Mesodermal cell (in vitro differentiated cells): ENCODE measurements around the gene GALNT10.
A peak's percentile ranks its signal among the peaks of the same experiment; 100 is the strongest.

Experiments used
- H3K27ac ChIP-seq: 2 replicates; pipeline ENCODE4 v1.7.0; 2013; ENCODE audit warnings: mild to moderate bottlenecking, low read depth, low read length, moderate library complexity; ENCODE audit not compliant: severe bottlenecking
- H3K36me3 ChIP-seq: 2 replicates; pipeline ENCODE4 v1.7.1; 2013; ENCODE audit warnings: mild to moderate bottlenecking, low read length, moderate library complexity; ENCODE audit not compliant: control insufficient read depth, insufficient read depth
- H3K4me1 ChIP-seq: one replicate; pipeline ENCODE4 v1.7.1; 2013; ENCODE audit warnings: mild to moderate bottlenecking, low read length; ENCODE audit not compliant: insufficient read depth, control insufficient read depth, poor library complexity, severe bottlenecking
- H3K4me3 ChIP-seq: 2 replicates; pipeline ENCODE4 v1.7.0; 2013; ENCODE audit warnings: low read length, control low read depth, mild to moderate bottlenecking; ENCODE audit not compliant: insufficient read depth, poor library complexity, severe bottlenecking; ENCODE audit errors: extremely low read depth
- H3K9me3 ChIP-seq: 2 replicates; pipeline ENCODE4 v1.7.1; 2013; ENCODE audit warnings: mild to moderate bottlenecking, low read length, moderate library complexity; ENCODE audit not compliant: control insufficient read depth
- WGBS, 2 experiments: methylation state at CpG; one replicate each; pipeline ENCODE4 v1.1.5; 2013; ENCODE audit warnings: missing lambda C conversion rate in 2 of 2; ENCODE audit not compliant: insufficient coverage in 2 of 2; 5-methylcytosine and 5-hydroxymethylcytosine counted together

Gene GALNT10

DNA sequence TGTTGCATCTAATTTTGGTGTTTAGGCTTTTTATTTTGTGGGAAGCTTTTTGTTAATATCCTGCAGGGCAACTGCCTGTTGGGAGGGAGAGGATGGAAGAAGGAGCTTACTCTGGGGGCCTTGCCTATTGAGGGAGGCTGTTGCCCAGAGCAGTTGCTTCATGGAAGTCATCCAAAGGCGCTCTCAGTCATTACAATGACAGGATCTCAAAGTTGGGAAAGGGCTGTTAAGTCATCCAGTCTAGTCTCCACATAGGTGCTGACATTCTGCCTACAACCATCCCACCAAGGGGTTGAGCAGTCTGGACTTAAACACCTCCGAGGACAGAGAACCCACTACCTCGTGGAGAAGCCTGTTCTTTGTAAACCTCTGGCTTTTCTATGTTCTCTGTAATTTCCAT lies 268.5 kb downstream of the GALNT10 start:
- WGBS, 2 experiments, result 92 to 94% methylated on average over 2 to 3 of the region's 3 CpGs

DNA sequence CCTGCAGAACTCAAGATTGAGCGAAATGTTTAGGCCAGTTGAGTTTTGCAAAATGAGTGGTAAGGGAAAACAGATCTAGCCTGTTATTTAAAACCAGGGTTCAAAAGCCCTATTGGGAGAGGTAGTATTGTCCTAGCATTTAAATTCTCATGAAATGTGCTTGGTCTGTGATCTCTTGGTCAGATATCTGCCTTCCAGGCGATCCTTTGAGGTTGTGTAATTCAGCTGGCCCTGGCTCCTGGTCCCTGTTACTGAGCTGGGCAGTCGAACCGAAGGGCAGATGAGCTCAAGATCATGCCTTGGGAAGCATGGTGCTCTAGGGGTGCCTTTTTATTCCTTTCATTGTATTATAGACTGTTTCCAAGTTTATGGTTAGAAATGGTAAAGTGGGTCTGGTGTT lies 269.6 kb downstream of the GALNT10 start:
- Histone ChIP-seq H3K4me3 (no peak overlapping the region), H3K9me3 (no peaks in the 10 kb centered on the region), H3K4me1 (no peaks in the 10 kb centered on the region), H3K36me3 (peaks cover 40% of the 10 kb centered on the region), H3K27ac (no peak overlapping the region)
- 100% methylated on average over 1 to 2 of the region's 4 CpGs for WGBS, 2 experiments

More for the DNA sequence above, 268.5 kb downstream of the GALNT10 start:
- no peaks in the 10 kb centered on the region for H3K9me3 ChIP-seq
- no peaks in the 10 kb centered on the region for H3K4me1 ChIP-seq
- H3K36me3 ChIP-seq, result peaks cover 48% of the 10 kb centered on the region
- no peak overlapping the region for H3K4me3 ChIP-seq
- no peak overlapping the region for H3K27ac ChIP-seq

DNA sequence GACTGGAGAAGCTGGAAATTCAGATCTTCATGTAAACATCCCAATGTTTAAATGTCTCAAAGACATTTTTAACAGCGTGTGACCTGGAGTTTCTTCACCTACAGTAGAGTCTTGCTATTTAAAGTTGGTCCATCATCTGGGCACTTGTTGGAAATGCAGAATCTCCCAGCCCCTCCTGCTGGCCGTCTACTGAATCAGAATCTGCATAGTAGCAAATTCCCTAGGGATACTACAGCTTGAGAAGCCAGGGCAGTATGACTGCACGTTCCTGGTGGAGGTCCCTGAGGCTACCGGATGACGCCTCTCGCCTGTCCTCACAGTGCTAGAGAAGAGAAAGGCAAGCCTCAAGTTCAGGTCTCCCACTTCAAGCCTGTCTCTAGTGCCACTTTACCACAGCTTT lies 271.0 kb downstream of the GALNT10 start:
- Histone ChIP-seq H3K9me3 (no peaks in the 10 kb centered on the region), H3K4me3 (no peak overlapping the region), H3K36me3 (peaks cover 27% of the 10 kb centered on the region), H3K27ac (no peak overlapping the region), H3K4me1 (no peaks in the 10 kb centered on the region)
- 39 to 60% methylated on average over 5 to 6 of the region's 6 CpGs for WGBS, 2 experiments

DNA sequence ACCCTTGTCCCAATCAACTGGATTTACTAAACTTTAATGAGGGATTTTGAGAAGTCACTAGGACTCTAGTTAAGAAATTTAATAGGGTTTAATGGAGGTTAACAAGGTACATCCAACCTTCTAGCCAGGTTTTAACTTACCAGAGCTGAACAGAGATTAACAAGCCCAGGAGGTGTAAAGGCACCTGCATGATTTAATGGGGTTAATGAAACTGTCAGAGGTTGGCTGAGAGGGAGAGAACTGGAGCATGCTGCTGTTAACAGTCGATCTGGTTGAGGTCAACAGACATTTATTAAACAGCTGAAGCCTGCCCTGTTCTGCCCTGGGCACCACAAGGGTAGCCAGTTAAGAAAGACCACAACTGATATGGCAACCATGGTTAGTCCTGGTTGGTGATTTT lies 273.9 kb downstream of the GALNT10 start:
- peaks cover 4% of the 10 kb centered on the region for H3K36me3 ChIP-seq
- 60 to 80% methylated on average over 1 of the region's 1 CpG for WGBS, 2 experiments
- no peak overlapping the region for H3K4me3 ChIP-seq
- H3K4me1 ChIP-seq, result peaks cover 7% of the 10 kb centered on the region
- no peaks in the 10 kb centered on the region for H3K9me3 ChIP-seq
- no peak overlapping the region for H3K27ac ChIP-seq

DNA sequence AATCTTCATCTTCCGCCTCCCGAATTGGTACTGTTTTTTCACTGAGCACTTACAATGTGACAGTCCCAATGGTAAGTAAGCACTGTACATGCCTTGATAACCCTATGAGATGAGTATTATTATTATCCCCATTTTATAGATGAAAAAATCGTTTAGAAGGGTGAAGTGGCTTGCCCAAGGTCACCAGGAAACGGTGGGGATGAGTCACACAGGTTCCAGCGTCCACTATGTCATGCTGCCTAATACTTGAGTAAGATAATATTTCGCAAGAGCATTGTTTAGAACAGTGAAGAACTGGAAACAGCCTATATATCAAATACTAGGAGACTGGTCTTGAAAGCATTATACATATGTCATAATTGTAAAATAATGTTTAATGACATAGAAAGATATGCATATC lies 274.6 kb downstream of the GALNT10 start:
- WGBS, 2 experiments, result 69% methylated on average over 3 of the region's 6 CpGs; no CpG with 5 or more reads in 1 of the 2 experiments
- Histone ChIP-seq H3K4me1 (peaks cover 7% of the 10 kb centered on the region), H3K9me3 (no peaks in the 10 kb centered on the region)

DNA sequence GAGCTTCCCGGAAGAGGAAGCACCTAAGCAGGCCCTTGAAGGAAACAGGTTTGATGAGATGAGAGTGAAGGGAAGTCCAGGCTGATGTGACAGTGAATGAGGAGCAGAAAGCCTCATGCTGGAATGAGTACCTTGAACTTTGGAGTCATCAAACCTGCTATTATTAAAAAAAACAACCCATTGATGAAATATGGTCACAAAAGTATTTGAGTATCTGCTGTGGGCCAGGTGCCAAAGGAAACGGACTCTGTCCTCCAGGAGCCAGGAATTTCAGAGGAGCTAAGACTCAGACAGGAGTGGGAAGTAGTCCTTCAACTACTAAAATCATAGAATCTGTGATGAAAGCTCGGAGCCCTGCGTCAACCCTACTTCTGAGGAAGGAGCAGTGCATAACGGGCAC lies 275.6 kb downstream of the GALNT10 start:
- 85 to 97% methylated on average over 5 of the region's 5 CpGs for WGBS, 2 experiments
- H3K27ac ChIP-seq, result no peak overlapping the region
- no peaks in the 10 kb centered on the region for H3K9me3 ChIP-seq
- no peaks in the 10 kb centered on the region for H3K36me3 ChIP-seq
- no peak overlapping the region for H3K4me3 ChIP-seq
- H3K4me1 ChIP-seq, result peaks cover 17% of the 10 kb centered on the region

More for the DNA sequence above, 274.6 kb downstream of the GALNT10 start:
- H3K4me3 ChIP-seq, result no peak overlapping the region
- H3K36me3 ChIP-seq, result peaks cover 4% of the 10 kb centered on the region
- H3K27ac ChIP-seq, result no peak overlapping the region

DNA sequence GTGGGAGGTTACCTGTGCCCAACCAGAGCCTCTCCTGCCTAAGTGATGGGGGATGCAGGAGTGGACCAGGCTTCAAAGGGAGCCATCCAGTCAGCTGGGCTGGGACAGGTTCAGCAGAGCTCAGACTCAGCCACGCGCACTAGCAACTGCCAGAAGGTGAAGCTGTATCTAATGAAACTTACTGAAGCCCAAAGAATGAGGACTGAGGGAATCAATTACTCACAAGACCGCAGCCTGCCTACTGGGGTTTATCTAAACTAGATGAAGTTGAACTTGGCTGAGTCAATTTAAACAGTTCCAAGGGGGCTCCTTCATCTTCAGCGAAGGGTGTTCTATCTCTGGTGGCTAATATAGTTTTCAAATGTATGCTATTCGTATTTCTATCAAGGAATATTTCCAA lies 276.1 kb downstream of the GALNT10 start:
- H3K9me3 ChIP-seq, result no peaks in the 10 kb centered on the region
- H3K4me1 ChIP-seq, result peaks cover 22% of the 10 kb centered on the region
- no peak overlapping the region for H3K27ac ChIP-seq
- H3K4me3 ChIP-seq, result no peak overlapping the region
- 77 to 86% methylated on average over 4 of the region's 5 CpGs for WGBS, 2 experiments
- no peaks in the 10 kb centered on the region for H3K36me3 ChIP-seq

DNA sequence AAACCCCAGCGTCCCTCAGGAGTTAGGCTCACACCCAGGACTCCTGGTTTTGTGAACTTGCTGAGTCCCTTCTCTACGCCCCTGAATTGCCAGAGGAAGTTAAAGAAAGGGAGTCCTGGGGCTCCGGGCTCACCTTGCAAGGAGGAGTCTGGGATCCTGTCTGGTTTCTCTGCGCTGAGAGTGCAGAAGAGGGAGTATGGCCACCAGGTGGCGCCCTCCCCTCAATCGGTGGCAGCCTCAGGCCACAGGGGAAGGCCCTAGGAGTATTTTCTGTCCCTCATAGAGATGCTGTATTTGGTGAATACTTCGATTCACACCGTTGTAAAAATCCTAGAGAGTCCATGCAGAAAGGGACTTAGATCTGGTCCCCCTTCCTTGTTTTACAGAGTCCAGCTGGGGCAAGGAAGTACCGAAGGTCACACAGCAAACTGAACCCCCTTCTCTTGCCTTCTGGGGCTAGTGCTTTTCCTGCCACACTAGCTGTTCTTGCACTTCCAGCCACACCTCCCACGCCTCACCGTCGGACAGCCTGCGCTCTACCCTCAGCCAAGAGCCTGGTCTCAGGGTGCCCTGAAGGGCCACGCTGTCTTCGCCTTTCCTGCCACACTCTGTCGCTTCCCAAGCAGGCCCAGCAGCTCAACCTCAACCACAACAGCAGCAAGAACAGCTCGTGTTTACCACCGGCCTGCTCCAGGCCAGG lies 277.3 kb downstream of the GALNT10 start:
- H3K4me3 ChIP-seq, result no peak overlapping the region
- no peaks in the 10 kb centered on the region for H3K36me3 ChIP-seq
- H3K27ac ChIP-seq, result peak overlapping the region; percentile 39
- WGBS, 2 experiments, result 33 to 47% methylated on average over 15 to 18 of the region's 18 CpGs
- no peaks in the 10 kb centered on the region for H3K9me3 ChIP-seq
- H3K4me1 ChIP-seq, result peaks cover 26% of the 10 kb centered on the region

DNA sequence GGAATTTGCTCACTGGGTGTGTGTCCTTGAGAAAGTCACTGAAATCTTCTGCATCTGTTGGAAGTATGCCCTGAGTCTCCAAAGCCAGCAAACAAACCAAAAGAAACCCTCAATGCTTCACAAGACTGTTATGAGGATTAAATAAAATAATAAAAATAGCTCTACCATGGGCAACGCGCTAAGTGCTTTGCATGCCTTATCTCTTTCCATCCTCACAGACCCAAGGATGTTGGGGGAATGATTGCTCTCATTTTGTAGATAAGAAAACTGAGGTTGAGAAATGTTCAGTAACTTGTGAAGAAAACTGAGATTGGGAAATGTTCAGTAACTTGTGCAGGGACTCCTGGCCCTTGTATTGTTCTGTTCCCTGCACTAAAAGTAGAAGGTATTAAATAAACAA lies 279.6 kb downstream of the GALNT10 start:
- peak overlapping the region; percentile 52 for H3K27ac ChIP-seq
- WGBS, 2 experiments, result no CpG with 5 or more reads among the region's 2 CpGs
- no peak overlapping the region for H3K4me3 ChIP-seq
- peaks cover 34% of the 10 kb centered on the region for H3K4me1 ChIP-seq
- peaks cover 16% of the 10 kb centered on the region for H3K36me3 ChIP-seq
- no peaks in the 10 kb centered on the region for H3K9me3 ChIP-seq
